Tibial artery (tissue), 4 donors: Measurements from ENCODE around the gene SLFN5.
"Not testable (repeated sequence)": the region's sequence is repeated elsewhere in the genome, so short reads cannot be mapped to it uniquely, and the experiment has no call there.

Experiments used
- DNase-seq, 2 donors: peaks; one replicate each; pipeline ENCODE4 v3.0.0-alpha.2; 2019
- H3K27ac ChIP-seq, 2 donors: fragments of 200-600 bp; sonication (generic) in 1 of 2; 1 replicate in 1 of 2; 2 replicates in 1 of 2; pipeline ENCODE4 v1.5.1; 2018 to 2019; ENCODE audit warnings: mild to moderate bottlenecking in 1 of 2
- H3K27me3 ChIP-seq, 2 donors: fragments of 200-600 bp; sonication (generic) in 1 of 2; one replicate each; pipeline versions ENCODE4 v1.5.1 to v1.6.0; 2016 to 2019
- H3K36me3 ChIP-seq, 3 donors: fragments of 200-600 bp; sonication (generic) in 2 of 3; one replicate each; pipeline ENCODE4 v1.5.1; 2016 to 2019; ENCODE audit warnings: mild to moderate bottlenecking in 2 of 3
- H3K4me1 ChIP-seq, 4 donors: fragments of 200-600 bp; sonication (generic) in 2 of 4; 1 replicate in 3 of 4; 2 replicates in 1 of 4; pipeline ENCODE4 v1.5.1; 2016 to 2019
- H3K4me3 ChIP-seq, 2 donors: fragments of 200-600 bp; sonication (generic) in 1 of 2; 1 replicate in 1 of 2; 2 replicates in 1 of 2; pipeline ENCODE4 v1.5.1; 2018 to 2019; ENCODE audit warnings: mild to moderate bottlenecking in 2 of 2
- H3K9me3 ChIP-seq, 3 donors: fragments of 200-600 bp; sonication (generic) in 1 of 3; one replicate each; pipeline ENCODE4 v1.5.1; 2016 to 2019
- intact Hi-C: fragments of 100-400 bp; cut with DNase I; formaldehyde crosslinking; loops from one replicate; pipeline ENCODE4 v1.15.0; 2023; ENCODE audit warnings: low total_unique reads
- TF ChIP-seq, protein P1 (sequence below), 2 experiments: fragments of 200-600 bp in 1 of 2; fragments of 450-650 bp in 1 of 2; IDR thresholded peaks; one replicate each; pipeline ENCODE4 v1.5.1; 2017 to 2019; ENCODE audit warnings: antibody characterized with exemption in 2 of 2, mild to moderate bottlenecking in 1 of 2, moderate library complexity in 1 of 2

The SLFN5 gene

DNA sequence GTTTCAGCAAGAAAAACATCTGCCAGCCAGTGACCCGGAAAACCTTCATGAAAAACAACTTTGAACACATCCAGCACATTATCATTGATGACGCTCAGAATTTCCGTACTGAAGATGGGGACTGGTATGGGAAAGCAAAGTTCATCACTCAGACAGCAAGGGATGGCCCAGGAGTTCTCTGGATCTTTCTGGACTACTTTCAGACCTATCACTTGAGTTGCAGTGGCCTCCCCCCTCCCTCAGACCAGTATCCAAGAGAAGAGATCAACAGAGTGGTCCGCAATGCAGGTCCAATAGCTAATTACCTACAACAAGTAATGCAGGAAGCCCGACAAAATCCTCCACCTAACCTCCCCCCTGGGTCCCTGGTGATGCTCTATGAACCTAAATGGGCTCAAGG lies 22.2 kb downstream of the SLFN5 start:
- TF ChIP-seq, protein P1, sequence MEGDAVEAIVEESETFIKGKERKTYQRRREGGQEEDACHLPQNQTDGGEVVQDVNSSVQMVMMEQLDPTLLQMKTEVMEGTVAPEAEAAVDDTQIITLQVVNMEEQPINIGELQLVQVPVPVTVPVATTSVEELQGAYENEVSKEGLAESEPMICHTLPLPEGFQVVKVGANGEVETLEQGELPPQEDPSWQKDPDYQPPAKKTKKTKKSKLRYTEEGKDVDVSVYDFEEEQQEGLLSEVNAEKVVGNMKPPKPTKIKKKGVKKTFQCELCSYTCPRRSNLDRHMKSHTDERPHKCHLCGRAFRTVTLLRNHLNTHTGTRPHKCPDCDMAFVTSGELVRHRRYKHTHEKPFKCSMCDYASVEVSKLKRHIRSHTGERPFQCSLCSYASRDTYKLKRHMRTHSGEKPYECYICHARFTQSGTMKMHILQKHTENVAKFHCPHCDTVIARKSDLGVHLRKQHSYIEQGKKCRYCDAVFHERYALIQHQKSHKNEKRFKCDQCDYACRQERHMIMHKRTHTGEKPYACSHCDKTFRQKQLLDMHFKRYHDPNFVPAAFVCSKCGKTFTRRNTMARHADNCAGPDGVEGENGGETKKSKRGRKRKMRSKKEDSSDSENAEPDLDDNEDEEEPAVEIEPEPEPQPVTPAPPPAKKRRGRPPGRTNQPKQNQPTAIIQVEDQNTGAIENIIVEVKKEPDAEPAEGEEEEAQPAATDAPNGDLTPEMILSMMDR (IDR thresholded peaks at IDR 0.05), result no peak
- no peak for DNase-seq
- Histone ChIP-seq H3K4me3 (no peak overlapping the region), H3K27me3 (no peaks in the 10 kb centered on the region), H3K4me1 (peaks cover 0 to 6% (median 0%) of the 10 kb centered on the region in 4 donors), H3K36me3 (peaks cover 48 to 75% (median 68%) of the 10 kb centered on the region in 3 donors), H3K9me3 (no peaks in the 10 kb centered on the region), H3K27ac (no peak overlapping the region)
- intact Hi-C loops, result no loop called here

DNA sequence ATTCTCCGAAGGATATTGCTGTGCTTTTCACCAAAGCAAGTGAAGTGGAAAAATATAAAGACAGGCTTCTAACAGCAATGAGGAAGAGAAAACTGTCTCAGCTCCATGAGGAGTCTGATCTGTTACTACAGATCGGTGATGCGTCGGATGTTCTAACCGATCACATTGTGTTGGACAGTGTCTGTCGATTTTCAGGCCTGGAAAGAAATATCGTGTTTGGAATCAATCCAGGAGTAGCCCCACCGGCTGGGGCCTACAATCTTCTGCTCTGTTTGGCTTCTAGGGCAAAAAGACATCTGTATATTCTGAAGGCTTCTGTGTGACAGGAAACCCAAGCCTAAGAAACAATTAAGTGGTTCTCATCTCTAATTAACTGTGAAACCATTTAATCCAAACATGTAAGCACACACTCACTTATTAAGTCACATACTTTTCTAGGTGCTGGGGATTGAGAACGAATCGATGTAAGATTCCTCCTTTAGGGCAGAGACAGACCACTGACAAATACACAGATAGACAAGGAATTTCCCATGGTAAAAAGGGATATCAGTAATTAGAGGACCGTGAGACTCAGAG lies 22.8 kb downstream of the SLFN5 start:
- DNase-seq, result no peak
- Histone ChIP-seq H3K9me3 (no peaks in the 10 kb centered on the region), H3K27ac (no peak overlapping the region), H3K27me3 (no peaks in the 10 kb centered on the region), H3K36me3 (peaks cover 48 to 74% (median 69%) of the 10 kb centered on the region in 3 donors), H3K4me3 (no peak overlapping the region), H3K4me1 (peaks cover 0 to 6% (median 0%) of the 10 kb centered on the region in 4 donors)
- TF ChIP-seq, protein P1 (IDR thresholded peaks at IDR 0.05), result no peak
- intact Hi-C loops, result no loop called here

DNA sequence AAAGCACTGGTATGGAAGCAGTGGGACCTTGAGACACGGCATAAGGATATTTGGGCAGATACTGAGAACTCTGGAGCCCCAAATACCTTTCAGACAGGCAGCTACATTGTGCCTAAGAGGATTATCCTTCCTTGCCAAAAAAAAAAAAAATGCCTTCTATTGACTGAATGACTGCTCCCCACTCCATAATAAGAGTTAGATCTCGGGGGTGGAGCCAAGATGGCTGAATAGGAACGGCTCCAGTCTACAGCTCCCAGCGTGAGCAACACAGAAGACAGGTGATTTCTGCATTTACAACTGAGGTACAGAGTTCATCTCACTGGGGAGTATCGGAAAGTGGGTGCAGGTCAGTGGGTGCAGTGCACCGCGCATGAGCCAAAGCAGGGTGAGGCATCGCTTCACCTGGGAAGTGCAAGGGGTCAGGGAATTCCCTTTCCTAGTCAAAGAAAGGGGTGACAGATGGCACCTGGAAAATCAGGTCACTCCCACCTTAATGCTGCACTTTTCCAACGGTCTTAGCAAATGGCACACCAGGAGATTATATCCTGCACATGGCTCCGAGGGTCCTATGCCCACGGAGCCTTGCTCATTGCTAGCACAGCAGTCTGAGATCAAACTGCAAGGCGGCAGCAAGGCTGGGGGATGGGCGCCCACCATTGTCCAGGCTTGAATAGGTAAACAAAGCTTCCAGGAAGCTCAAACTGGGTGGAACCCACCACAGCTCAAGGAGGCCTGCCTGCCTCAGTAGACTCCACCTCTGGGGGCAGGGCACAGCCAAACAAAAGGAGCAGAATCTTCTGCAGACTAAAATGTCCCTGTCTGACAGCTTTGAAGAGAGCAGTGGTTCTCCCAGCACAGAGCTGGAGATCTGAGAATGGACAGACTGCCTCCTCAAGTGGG lies 31.5 kb downstream of the SLFN5 start:
- DNase-seq, H3K27me3 ChIP-seq, intact Hi-C loops, H3K36me3 ChIP-seq, H3K27ac ChIP-seq, H3K9me3 ChIP-seq, H3K4me1 ChIP-seq, H3K4me3 ChIP-seq: not testable (repeated sequence)

DNA sequence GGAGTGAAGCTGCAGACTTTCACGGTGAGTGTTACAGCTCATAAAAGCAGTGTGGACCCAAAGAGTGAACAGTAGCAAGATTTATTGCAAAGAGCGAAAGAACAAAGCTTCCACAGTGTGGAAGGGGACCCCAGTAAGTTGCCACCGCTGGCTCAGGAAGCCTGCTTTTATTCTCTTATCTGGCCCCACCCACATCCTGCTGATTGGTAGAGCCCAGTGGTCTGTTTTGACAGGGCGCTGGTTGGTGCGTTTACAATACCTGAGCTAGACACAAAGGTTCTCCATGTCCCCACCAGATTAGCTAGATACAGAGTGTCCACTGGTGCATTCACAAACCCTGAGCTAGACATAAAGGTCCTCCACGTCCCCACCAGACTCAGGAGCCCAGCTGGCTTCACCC lies 35.6 kb downstream of the SLFN5 start:
- H3K4me3 ChIP-seq, H3K9me3 ChIP-seq, H3K27me3 ChIP-seq, DNase-seq, H3K36me3 ChIP-seq, H3K4me1 ChIP-seq, intact Hi-C loops, H3K27ac ChIP-seq: not testable (repeated sequence)

DNA sequence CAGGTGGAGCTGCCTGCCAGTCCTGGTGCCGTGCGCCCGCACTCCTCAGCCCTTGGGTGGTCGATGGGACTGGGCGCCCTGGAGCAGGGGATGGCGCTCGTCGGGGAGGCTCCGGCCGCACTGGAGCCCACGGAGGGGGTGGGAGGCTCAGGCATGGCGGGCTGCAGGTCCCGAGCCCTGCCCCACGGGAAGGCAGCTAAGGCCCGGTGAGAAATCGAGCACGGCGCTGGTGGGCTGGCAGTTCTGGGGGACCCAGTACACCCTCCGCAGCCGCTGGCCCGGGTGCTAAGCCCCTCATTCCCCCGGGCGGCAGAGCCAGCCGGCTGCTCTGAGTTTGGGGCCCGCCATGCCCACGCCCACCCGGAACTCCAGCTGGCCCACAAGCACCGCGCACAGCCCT lies 36.0 kb downstream of the SLFN5 start:
- H3K4me3 ChIP-seq, intact Hi-C loops: not testable (repeated sequence)

DNA sequence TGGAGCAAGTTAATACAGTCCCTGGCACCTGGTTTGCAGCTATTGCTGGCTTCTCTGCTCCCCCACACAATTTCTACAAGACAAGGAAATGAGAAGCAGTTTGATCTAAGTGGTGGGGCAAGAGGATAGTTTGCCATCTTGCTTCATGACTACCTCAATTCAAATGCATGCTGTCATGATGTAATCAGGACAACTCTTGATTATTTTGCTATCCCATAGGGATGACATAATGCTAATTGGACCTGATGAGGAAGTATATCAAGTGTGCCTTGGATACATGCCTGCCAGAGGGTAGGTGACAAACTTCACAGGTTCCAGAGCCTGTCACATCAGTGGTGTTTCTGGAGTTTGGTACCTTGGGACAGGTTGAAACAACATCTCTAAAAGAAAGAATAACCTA lies 40.9 kb downstream of the SLFN5 start:
- Histone ChIP-seq H3K4me3 (no peak overlapping the region), H3K27ac (no peak overlapping the region), H3K27me3 (no peaks in the 10 kb centered on the region), H3K9me3 (no peaks in the 10 kb centered on the region), H3K4me1 (no peaks in the 10 kb centered on the region), H3K36me3 (no peaks in the 10 kb centered on the region)
- TF ChIP-seq, protein P1 (IDR thresholded peaks at IDR 0.05), result no peak
- no peak for DNase-seq
- intact Hi-C loops, result no loop called here

More for the DNA sequence above, 36.0 kb downstream of the SLFN5 start:
- H3K4me1 ChIP-seq, H3K27ac ChIP-seq, H3K36me3 ChIP-seq, H3K27me3 ChIP-seq, DNase-seq, H3K9me3 ChIP-seq: not testable (repeated sequence)

DNA sequence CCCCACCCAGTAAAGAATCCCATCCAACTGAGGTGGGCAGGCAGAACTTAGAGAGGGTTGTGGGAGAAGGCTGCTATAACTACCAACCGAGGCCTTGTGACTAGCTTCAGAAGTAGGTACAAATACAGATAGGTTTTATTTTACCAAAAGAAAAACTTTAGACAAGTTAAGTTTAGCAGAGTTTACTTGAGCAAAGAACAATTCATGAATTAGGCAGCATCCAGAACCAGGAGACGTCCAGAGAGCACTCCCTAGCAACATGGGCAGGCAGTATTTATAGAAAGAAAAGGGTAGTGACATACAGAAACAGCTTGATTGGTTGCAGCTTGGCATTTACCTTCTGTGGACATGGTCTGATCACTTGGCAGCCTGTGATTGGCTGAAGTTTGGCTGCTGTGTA lies 42.1 kb downstream of the SLFN5 start:
- H3K36me3 ChIP-seq, result no peaks in the 10 kb centered on the region
- no peaks in the 10 kb centered on the region for H3K27me3 ChIP-seq
- H3K9me3 ChIP-seq, result no peaks in the 10 kb centered on the region
- intact Hi-C loops, result no loop called here
- no peak overlapping the region for H3K4me3 ChIP-seq
- no peak overlapping the region for H3K27ac ChIP-seq
- DNase-seq, result no peak
- no peaks in the 10 kb centered on the region for H3K4me1 ChIP-seq
- TF ChIP-seq, protein P1 (IDR thresholded peaks at IDR 0.05), result no peak
